ENCODE measurements around the gene KIF26A.

KIF26A gene

GRCh38 chr14:104226421-104227383, 88.3 kb downstream of the KIF26A start:
- no peak for TF ChIP-seq CTCF (IDR thresholded peaks at IDR 0.05; ENCODE audit: low read length, missing control alignments)
- DNase-seq (ENCODE audit: low read depth): no peak
- H3K4me3 ChIP-seq (replicated peaks; ENCODE audit: low read depth, low read length): no peak overlapping the region

GRCh38 chr14:104227806-104228205, 89.4 kb downstream of the KIF26A start:
- DNase-seq (ENCODE audit: low read depth): no peak

GRCh38 chr14:104228221-104228620, 89.8 kb downstream of the KIF26A start:
- TF ChIP-seq CTCF (IDR thresholded peaks at IDR 0.05; ENCODE audit: low read length, missing control alignments): no peak
- H3K4me3 ChIP-seq (replicated peaks; ENCODE audit: low read depth, low read length): no peak overlapping the region
- no peak for DNase-seq (ENCODE audit: low read depth)

More at GRCh38 chr14:104227806-104228205, 89.4 kb downstream of the KIF26A start:
- H3K4me3 ChIP-seq (replicated peaks; ENCODE audit: low read depth, low read length): no peak overlapping the region
- no peak for TF ChIP-seq CTCF (IDR thresholded peaks at IDR 0.05; ENCODE audit: low read length, missing control alignments)

GRCh38 chr14:104228716-104229533, 90.5 kb downstream of the KIF26A start:
- no peak overlapping the region for H3K4me3 ChIP-seq (replicated peaks; ENCODE audit: low read depth, low read length)
- DNase-seq (ENCODE audit: low read depth): no peak
- no peak for TF ChIP-seq CTCF (IDR thresholded peaks at IDR 0.05; ENCODE audit: low read length, missing control alignments)

GRCh38 chr14:104229534-104230055, 91.2 kb downstream of the KIF26A start:
- TF ChIP-seq CTCF (IDR thresholded peaks at IDR 0.05; ENCODE audit: low read length, missing control alignments): no peak
- no peak overlapping the region for H3K4me3 ChIP-seq (replicated peaks; ENCODE audit: low read depth, low read length)
- no peak for DNase-seq (ENCODE audit: low read depth)

- H3K4me3 ChIP-seq (replicated peaks; ENCODE audit: low read depth, low read length): no peak overlapping the region
- DNase-seq (ENCODE audit: low read depth): no peak
- TF ChIP-seq CTCF (IDR thresholded peaks at IDR 0.05; ENCODE audit: low read length, missing control alignments): no peak
Measured at GRCh38 chr14:104230119-104230815, 91.9 kb downstream of the KIF26A start.

All from fibroblast of pulmonary artery (primary cell).